ENCODE results near the gene SETD5. TPM values are rescaled to one million over a fixed set of nuclear protein-coding genes. Genes with fewer than 3 reads are reported as not detected.

Gene SETD5
- total and polyA plus RNA-seq, 8 donors = 11.2 to 431 (median 105) TPM

- Histone ChIP-seq H3K4me1 (peaks cover 52 to 75% (median 70%) of the 10 kb centered on the region in 4 donors), H3K9me3 (no peaks in the 10 kb centered on the region), H3K27me3 (no peaks in the 10 kb centered on the region), H3K27ac (peak overlapping the region; percentile 93 to 100 (median 99)), H3K4me3 (peak overlapping the region; percentile 65 to 97 (median 85)), H3K36me3 (peaks cover 4 to 18% (median 12%) of the 10 kb centered on the region in 4 donors)
- intact Hi-C loops (cut with DNase I; ENCODE audit: low total_unique reads) = no loop called here
- peak; percentile 43 to 85 for DNase-seq
- 1% methylated on average over 38 to 47 of the region's 47 CpGs for WGBS, 5 donors
- TF ChIP-seq POLR2A (IDR thresholded peaks at IDR 0.05) (no peak), CTCF (IDR thresholded peaks at IDR 0.05) (no peak), POLR2AphosphoS5 (IDR thresholded peaks at IDR 0.05) (no peak), EP300 (IDR thresholded peaks at IDR 0.05) (no peak)
Observed at GRCh38 chr3:9397906-9398699, 688 bp downstream of the SETD5 start.

DNA sequence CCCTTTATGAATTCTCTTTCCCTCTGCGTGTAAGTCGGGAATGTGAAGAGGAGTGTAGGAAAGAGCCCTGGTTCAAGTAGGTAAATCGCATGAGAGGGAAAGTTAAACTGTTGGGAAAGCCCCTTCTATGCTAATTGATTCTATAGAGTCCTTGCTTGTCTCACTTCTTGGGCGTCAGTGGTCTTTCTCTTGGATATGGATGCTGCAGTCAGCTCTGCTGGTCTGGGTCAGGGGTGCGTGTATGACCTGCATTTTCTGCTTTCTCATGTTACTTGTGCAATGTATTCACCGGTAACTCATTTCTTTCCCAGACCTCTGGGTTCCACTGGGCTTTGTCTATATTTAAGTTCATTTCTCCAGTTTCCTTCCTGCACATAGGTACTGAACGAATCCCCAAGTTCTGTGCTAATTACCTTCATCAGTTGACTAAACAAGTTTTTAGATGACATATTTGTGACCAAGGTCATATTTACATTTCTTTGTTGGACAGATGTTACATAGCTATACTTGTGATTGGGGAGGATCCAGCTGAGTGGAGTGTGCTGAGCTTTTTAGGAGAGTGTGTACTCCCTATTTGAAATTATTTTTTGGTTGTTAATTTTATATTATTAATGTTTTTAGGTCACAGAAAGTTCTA lies 1.4 kb downstream of the SETD5 start:
- TF ChIP-seq POLR2AphosphoS5 (IDR thresholded peaks at IDR 0.05) (no peak), CTCF (IDR thresholded peaks at IDR 0.05) (no peak), POLR2A (IDR thresholded peaks at IDR 0.05) (no peak), EP300 (IDR thresholded peaks at IDR 0.05) (no peak)
- peak in 1 of 2 donors; percentile 70 for DNase-seq
- intact Hi-C loops (cut with DNase I; ENCODE audit: low total_unique reads) = no loop called here
- Histone ChIP-seq H3K36me3 (peaks cover 4 to 10% (median 5%) of the 10 kb centered on the region in 4 donors), H3K9me3 (no peaks in the 10 kb centered on the region), H3K27me3 (no peaks in the 10 kb centered on the region), H3K4me3 (peak overlapping the region; percentile 65 to 97 (median 85)), H3K27ac (peak overlapping the region; percentile 93 to 100 (median 99)), H3K4me1 (peaks cover 58 to 75% (median 69%) of the 10 kb centered on the region in 4 donors)
- 0 to 2% (median 1%) methylated on average over 7 of the region's 7 CpGs for WGBS, 5 donors

DNA sequence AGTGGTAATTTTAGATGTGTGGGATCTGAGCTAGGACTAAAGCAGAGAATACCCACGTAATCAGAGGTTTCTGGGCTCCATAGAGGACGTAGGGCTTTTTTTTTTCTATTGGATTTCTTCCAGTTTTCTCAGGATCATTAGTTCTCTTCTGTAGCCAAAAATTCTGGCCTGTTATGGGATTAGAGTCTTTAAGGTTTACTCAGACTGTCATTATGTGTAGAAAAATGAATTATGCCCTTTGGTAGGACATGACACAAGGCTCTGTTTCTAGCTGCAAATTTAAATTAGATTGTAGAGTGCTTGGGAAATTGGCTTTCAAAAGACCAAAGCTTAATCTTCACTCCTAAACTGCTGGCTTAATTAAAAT lies 1.9 kb downstream of the SETD5 start:
- H3K27ac ChIP-seq = peak overlapping the region in 4 of 5 donors; percentile 96 to 100 (median 99)
- WGBS, 5 donors = 0 to 4% (median 2%) methylated on average over 2 of the region's 2 CpGs
- peak in 1 of 2 donors; percentile 35 for DNase-seq
- intact Hi-C loops (cut with DNase I; ENCODE audit: low total_unique reads) = no loop called here
- H3K9me3 ChIP-seq = no peaks in the 10 kb centered on the region
- TF ChIP-seq CTCF (IDR thresholded peaks at IDR 0.05) (no peak), POLR2AphosphoS5 (IDR thresholded peaks at IDR 0.05) (no peak), EP300 (IDR thresholded peaks at IDR 0.05) (no peak), POLR2A (IDR thresholded peaks at IDR 0.05) (no peak)
- peaks cover 0 to 6% (median 5%) of the 10 kb centered on the region in 4 donors for H3K36me3 ChIP-seq
- no peaks in the 10 kb centered on the region for H3K27me3 ChIP-seq
- peak overlapping the region; percentile 65 to 97 (median 85) for H3K4me3 ChIP-seq
- H3K4me1 ChIP-seq = peaks cover 62 to 75% (median 69%) of the 10 kb centered on the region in 4 donors

DNA sequence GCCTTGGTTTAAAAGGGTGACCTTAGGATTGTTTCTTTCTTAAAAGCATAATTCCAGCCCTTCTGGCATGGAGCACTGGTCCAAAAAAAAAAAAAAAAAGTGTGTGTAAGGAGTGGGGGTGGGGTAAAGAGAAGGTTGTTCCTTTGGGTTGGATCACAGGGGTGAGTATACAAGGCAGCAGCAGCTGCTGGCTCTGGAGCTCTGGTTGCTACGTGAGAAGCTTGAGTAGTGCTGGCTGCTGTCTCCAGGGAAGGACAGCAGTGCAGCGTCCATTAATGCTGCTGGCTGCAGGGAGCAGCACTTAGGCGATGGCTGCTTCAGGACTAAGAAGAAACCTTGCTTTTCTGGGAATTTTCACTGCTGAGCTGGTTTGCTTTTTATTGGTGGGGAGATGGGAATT lies 2.3 kb downstream of the SETD5 start:
- Histone ChIP-seq H3K9me3 (no peaks in the 10 kb centered on the region), H3K36me3 (peaks cover 0 to 4% (median 2%) of the 10 kb centered on the region in 4 donors), H3K27ac (peak overlapping the region; percentile 78 to 100 (median 99)), H3K27me3 (no peaks in the 10 kb centered on the region), H3K4me3 (peak overlapping the region; percentile 65 to 97 (median 85)), H3K4me1 (peaks cover 62 to 75% (median 69%) of the 10 kb centered on the region in 4 donors)
- TF ChIP-seq CTCF (IDR thresholded peaks at IDR 0.05) (no peak), POLR2AphosphoS5 (IDR thresholded peaks at IDR 0.05) (peak; percentile 59 to 84 (median 73)), EP300 (IDR thresholded peaks at IDR 0.05) (no peak), POLR2A (IDR thresholded peaks at IDR 0.05) (no peak)
- 0 to 3% (median 2%) methylated on average over 3 of the region's 3 CpGs for WGBS, 5 donors
- intact Hi-C loops (cut with DNase I; ENCODE audit: low total_unique reads) = no loop called here
- peak; percentile 70 to 95 for DNase-seq

Data from stomach (tissue), 9 donors.